Measurements from ENCODE around the gene TCERG1L. TPM values are rescaled to one million over a fixed set of nuclear protein-coding genes. Genes with fewer than 3 reads are reported as not detected.
A peak's percentile ranks its signal among the peaks of the same experiment; 100 is the strongest.

TCERG1L gene
- total and polyA plus RNA-seq, 4 donors = not detected

GRCh38 chr10:131271195-131271880, 40.2 kb downstream of the TCERG1L start:
- no peaks in the 10 kb centered on the region for H3K27me3 ChIP-seq (ENCODE audit: control insufficient read depth in 1 of 2, insufficient read depth in 2 of 2, low read length in 1 of 2)
- H3K36me3 ChIP-seq (ENCODE audit: control insufficient read depth in 1 of 2, insufficient read depth in 2 of 2, low read length in 1 of 2) = no peaks in the 10 kb centered on the region
- no peaks in the 10 kb centered on the region for H3K9me3 ChIP-seq (ENCODE audit: control insufficient read depth, low read length)
- intact Hi-C loops (cut with DNase I) = no loop called here
- no peaks in the 10 kb centered on the region for H3K4me1 ChIP-seq (ENCODE audit: control insufficient read depth in 1 of 2, insufficient read depth in 2 of 2, low read length in 2 of 2)
- no peak overlapping the region for H3K27ac ChIP-seq (ENCODE audit: low read depth in 1 of 2, low read length in 2 of 2)
- ATAC-seq (ENCODE audit: low FRiP score) (no peak), DNase-seq (no peak)
- 59 to 60% methylated on average over 13 of the region's 13 CpGs for WGBS, 2 donors
- H3K4me3 ChIP-seq (ENCODE audit: low read length in 2 of 2) = no peak overlapping the region

GRCh38 chr10:131270461-131271190, 40.9 kb downstream of the TCERG1L start:
- no peaks in the 10 kb centered on the region for H3K27me3 ChIP-seq (ENCODE audit: control insufficient read depth in 1 of 2, insufficient read depth in 2 of 2, low read length in 1 of 2)
- no peaks in the 10 kb centered on the region for H3K4me1 ChIP-seq (ENCODE audit: control insufficient read depth in 1 of 2, insufficient read depth in 2 of 2, low read length in 2 of 2)
- no peaks in the 10 kb centered on the region for H3K36me3 ChIP-seq (ENCODE audit: control insufficient read depth in 1 of 2, insufficient read depth in 2 of 2, low read length in 1 of 2)
- no peak overlapping the region for H3K27ac ChIP-seq (ENCODE audit: low read depth in 1 of 2, low read length in 2 of 2)
- no peak for ATAC-seq (ENCODE audit: low FRiP score)
- no peaks in the 10 kb centered on the region for H3K9me3 ChIP-seq (ENCODE audit: control insufficient read depth, low read length)
- 58 to 59% methylated on average over 16 of the region's 16 CpGs for WGBS, 2 donors
- H3K4me3 ChIP-seq (ENCODE audit: low read length in 2 of 2) = no peak overlapping the region
- intact Hi-C loops (cut with DNase I) = no loop called here
- DNase-seq = no peak

GRCh38 chr10:131269776-131270460, 41.6 kb downstream of the TCERG1L start:
- H3K4me1 ChIP-seq (ENCODE audit: control insufficient read depth in 1 of 2, insufficient read depth in 2 of 2, low read length in 2 of 2) = no peaks in the 10 kb centered on the region
- DNase-seq (no peak), ATAC-seq (ENCODE audit: low FRiP score) (no peak)
- H3K27ac ChIP-seq (ENCODE audit: low read depth in 1 of 2, low read length in 2 of 2) = no peak overlapping the region
- H3K9me3 ChIP-seq (ENCODE audit: control insufficient read depth, low read length) = no peaks in the 10 kb centered on the region
- 55 to 58% methylated on average over 17 of the region's 17 CpGs for WGBS, 2 donors
- no peaks in the 10 kb centered on the region for H3K27me3 ChIP-seq (ENCODE audit: control insufficient read depth in 1 of 2, insufficient read depth in 2 of 2, low read length in 1 of 2)
- intact Hi-C loops (cut with DNase I) = no loop called here
- no peak overlapping the region for H3K4me3 ChIP-seq (ENCODE audit: low read length in 2 of 2)
- H3K36me3 ChIP-seq (ENCODE audit: control insufficient read depth in 1 of 2, insufficient read depth in 2 of 2, low read length in 1 of 2) = no peaks in the 10 kb centered on the region

- H3K4me3 ChIP-seq (ENCODE audit: low read length in 2 of 2) = no peak overlapping the region
- H3K9me3 ChIP-seq (ENCODE audit: control insufficient read depth, low read length) = no peaks in the 10 kb centered on the region
- H3K4me1 ChIP-seq (ENCODE audit: control insufficient read depth in 1 of 2, insufficient read depth in 2 of 2, low read length in 2 of 2) = no peaks in the 10 kb centered on the region
- no peak overlapping the region for H3K27ac ChIP-seq (ENCODE audit: low read depth in 1 of 2, low read length in 2 of 2)
- ATAC-seq (ENCODE audit: low FRiP score) (no peak), DNase-seq (no peak)
- intact Hi-C loops (cut with DNase I) = no loop called here
- WGBS, 2 donors = 87 to 92% methylated on average over 6 of the region's 6 CpGs
- no peaks in the 10 kb centered on the region for H3K36me3 ChIP-seq (ENCODE audit: control insufficient read depth in 1 of 2, insufficient read depth in 2 of 2, low read length in 1 of 2)
- H3K27me3 ChIP-seq (ENCODE audit: control insufficient read depth in 1 of 2, insufficient read depth in 2 of 2, low read length in 1 of 2) = no peaks in the 10 kb centered on the region
These were observed 43.8 kb downstream of the TCERG1L start for GRCh38 chr10:131267814-131268095.

GRCh38 chr10:131266936-131267813, 44.3 kb downstream of the TCERG1L start:
- WGBS, 2 donors = 88 to 91% methylated on average over 14 of the region's 14 CpGs
- ATAC-seq (ENCODE audit: low FRiP score) (no peak), DNase-seq (no peak)
- H3K27ac ChIP-seq (ENCODE audit: low read depth in 1 of 2, low read length in 2 of 2) = no peak overlapping the region
- intact Hi-C loops (cut with DNase I) = no loop called here
- H3K4me3 ChIP-seq (ENCODE audit: low read length in 2 of 2) = no peak overlapping the region
- H3K27me3 ChIP-seq (ENCODE audit: control insufficient read depth in 1 of 2, insufficient read depth in 2 of 2, low read length in 1 of 2) = no peaks in the 10 kb centered on the region
- H3K36me3 ChIP-seq (ENCODE audit: control insufficient read depth in 1 of 2, insufficient read depth in 2 of 2, low read length in 1 of 2) = no peaks in the 10 kb centered on the region
- no peaks in the 10 kb centered on the region for H3K9me3 ChIP-seq (ENCODE audit: control insufficient read depth, low read length)
- no peaks in the 10 kb centered on the region for H3K4me1 ChIP-seq (ENCODE audit: control insufficient read depth in 1 of 2, insufficient read depth in 2 of 2, low read length in 2 of 2)

- ATAC-seq (ENCODE audit: low FRiP score) = no peak
- Histone ChIP-seq H3K36me3 (ENCODE audit: control insufficient read depth in 1 of 2, insufficient read depth in 2 of 2, low read length in 1 of 2) (no peaks in the 10 kb centered on the region), H3K27ac (ENCODE audit: low read depth in 1 of 2, low read length in 2 of 2) (no peak overlapping the region), H3K4me3 (ENCODE audit: low read length in 2 of 2) (no peak overlapping the region), H3K9me3 (ENCODE audit: control insufficient read depth, low read length) (no peaks in the 10 kb centered on the region), H3K4me1 (ENCODE audit: control insufficient read depth in 1 of 2, insufficient read depth in 2 of 2, low read length in 2 of 2) (no peaks in the 10 kb centered on the region), H3K27me3 (ENCODE audit: control insufficient read depth in 1 of 2, insufficient read depth in 2 of 2, low read length in 1 of 2) (no peaks in the 10 kb centered on the region)
- intact Hi-C loops (cut with DNase I) = no loop called here
- no peak for DNase-seq
- 74 to 81% methylated on average over 11 of the region's 11 CpGs for WGBS, 2 donors
These were observed 47.3 kb downstream of the TCERG1L start for GRCh38 chr10:131264110-131264788.

GRCh38 chr10:131261890-131262475, 49.5 kb downstream of the TCERG1L start:
- no peaks in the 10 kb centered on the region for H3K9me3 ChIP-seq (ENCODE audit: control insufficient read depth, low read length)
- ATAC-seq (ENCODE audit: low FRiP score) = no peak
- no peaks in the 10 kb centered on the region for H3K36me3 ChIP-seq (ENCODE audit: control insufficient read depth in 1 of 2, insufficient read depth in 2 of 2, low read length in 1 of 2)
- H3K4me1 ChIP-seq (ENCODE audit: control insufficient read depth in 1 of 2, insufficient read depth in 2 of 2, low read length in 2 of 2) = no peaks in the 10 kb centered on the region
- WGBS, 2 donors = 77 to 80% methylated on average over 16 of the region's 16 CpGs
- intact Hi-C loops (cut with DNase I) = no loop called here
- no peak overlapping the region for H3K27ac ChIP-seq (ENCODE audit: low read depth in 1 of 2, low read length in 2 of 2)
- H3K27me3 ChIP-seq (ENCODE audit: control insufficient read depth in 1 of 2, insufficient read depth in 2 of 2, low read length in 1 of 2) = no peaks in the 10 kb centered on the region
- DNase-seq = peak in 1 of 2 donors; percentile 49
- no peak overlapping the region for H3K4me3 ChIP-seq (ENCODE audit: low read length in 2 of 2)
